Medulla oblongata (tissue), 1 donor: ENCODE data around the gene CA7.
"Not testable (repeated sequence)": the region's sequence is repeated elsewhere in the genome, so short reads cannot be mapped to it uniquely, and the experiment has no call there.

Experiments used
- DNase-seq: peaks from one replicate; pipeline ENCODE4 v3.0.0-alpha.2; 2015; ENCODE audit errors: extremely low spot score

CA7 gene

DNA sequence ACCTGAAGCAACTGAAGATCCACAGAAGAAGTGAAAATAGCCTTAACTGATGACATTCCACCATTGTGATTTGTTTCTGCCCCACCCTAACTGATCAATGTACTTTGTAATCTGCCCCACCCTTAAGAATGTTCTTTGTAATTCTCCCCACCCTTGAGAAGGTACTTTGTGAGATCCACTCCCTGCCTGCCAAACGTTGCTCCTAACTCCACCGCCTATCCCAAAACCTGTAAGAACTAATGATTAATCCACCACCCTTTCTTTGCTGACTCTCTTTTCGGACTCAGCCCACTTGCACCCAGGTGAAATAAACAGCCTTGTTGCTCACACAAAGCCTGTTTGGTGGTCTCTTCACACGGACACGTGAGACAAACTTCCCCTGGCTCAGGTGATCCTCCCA is 52.5 kb downstream of the CA7 start:
- DNase-seq, result not testable (repeated sequence)

DNA sequence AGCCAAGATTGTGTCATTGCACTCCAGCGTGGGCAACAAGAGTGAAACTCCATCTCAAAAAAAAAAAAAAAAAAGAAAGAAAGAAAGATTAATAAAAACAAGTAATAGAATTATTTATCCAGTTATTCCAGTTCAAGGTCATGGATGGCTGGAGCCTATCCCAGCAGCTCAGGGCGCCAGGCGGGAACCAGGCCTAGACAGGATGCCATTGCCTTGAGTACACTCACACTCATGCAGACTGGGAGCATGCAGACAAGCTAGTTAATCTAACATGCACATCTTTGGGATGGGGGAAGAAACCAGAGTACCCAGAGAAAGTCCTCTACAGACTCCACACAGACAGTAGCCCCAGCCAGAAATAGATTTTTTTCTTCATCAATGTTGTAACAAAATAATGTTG is 54.0 kb downstream of the CA7 start:
- no peak for DNase-seq

DNA sequence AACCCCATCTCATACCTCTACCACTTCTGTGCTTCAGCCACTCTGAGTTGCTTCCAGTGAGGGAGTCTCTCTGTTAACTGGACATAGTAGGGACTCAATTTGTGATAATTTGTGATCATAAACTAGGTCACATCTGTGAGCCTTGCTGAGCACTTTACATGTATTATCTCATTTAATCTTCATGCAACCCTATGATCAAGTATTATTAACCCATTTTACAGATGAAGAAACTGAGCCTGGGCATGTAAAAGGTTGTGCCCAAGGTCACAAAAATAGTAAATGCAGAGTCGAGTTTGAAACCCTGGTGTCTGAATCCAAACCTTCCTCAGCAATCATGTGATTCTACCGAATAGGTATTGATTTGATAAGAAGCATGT is 54.7 kb downstream of the CA7 start:
- DNase-seq, result no peak

GRCh38 chr16:66899310-66899944 is 55.2 kb downstream of the CA7 start:
- no peak for DNase-seq

DNA sequence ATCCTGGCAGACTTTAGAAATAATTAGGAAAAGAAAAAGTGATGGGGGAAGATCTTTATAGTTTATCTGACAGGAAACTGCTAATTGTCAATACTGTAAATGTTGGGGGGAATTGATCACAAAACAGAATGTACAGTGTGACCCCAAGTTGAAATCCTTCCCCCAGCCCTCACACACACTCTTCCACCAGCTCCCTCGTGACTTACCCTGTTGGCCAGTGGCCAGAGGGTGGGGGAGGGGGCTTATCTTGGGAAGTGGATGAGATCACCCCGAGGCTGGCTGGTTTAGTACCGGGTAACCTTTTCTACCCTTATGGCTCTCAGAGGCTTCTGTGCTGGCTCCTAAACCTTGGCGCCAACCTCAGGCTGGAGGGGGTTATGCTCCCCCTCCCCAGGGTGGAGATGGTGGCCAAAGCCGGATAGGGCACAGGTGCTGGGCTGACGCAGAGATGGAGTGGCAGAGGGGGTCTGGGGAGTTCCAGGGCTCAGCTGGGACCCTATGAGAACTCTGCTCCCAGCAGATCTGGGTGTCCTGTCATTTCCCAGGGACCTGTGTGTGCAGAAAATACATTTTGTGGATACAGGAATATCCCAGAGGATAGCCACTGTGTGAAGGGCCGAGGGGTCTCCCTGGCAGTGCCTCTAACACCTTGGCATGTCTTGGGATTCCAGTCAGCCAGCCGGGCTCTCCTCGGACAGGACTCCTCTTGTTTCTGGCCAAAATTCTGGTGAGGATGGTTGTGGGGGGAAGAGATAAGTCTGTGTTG is 55.9 kb downstream of the CA7 start:
- peak; percentile 42 for DNase-seq

- peak; percentile 76 for DNase-seq
Observed at GRCh38 chr16:66900721-66901441, 56.7 kb downstream of the CA7 start.

- no peak for DNase-seq
Observed at GRCh38 chr16:66901626-66902025, 57.4 kb downstream of the CA7 start.

DNA sequence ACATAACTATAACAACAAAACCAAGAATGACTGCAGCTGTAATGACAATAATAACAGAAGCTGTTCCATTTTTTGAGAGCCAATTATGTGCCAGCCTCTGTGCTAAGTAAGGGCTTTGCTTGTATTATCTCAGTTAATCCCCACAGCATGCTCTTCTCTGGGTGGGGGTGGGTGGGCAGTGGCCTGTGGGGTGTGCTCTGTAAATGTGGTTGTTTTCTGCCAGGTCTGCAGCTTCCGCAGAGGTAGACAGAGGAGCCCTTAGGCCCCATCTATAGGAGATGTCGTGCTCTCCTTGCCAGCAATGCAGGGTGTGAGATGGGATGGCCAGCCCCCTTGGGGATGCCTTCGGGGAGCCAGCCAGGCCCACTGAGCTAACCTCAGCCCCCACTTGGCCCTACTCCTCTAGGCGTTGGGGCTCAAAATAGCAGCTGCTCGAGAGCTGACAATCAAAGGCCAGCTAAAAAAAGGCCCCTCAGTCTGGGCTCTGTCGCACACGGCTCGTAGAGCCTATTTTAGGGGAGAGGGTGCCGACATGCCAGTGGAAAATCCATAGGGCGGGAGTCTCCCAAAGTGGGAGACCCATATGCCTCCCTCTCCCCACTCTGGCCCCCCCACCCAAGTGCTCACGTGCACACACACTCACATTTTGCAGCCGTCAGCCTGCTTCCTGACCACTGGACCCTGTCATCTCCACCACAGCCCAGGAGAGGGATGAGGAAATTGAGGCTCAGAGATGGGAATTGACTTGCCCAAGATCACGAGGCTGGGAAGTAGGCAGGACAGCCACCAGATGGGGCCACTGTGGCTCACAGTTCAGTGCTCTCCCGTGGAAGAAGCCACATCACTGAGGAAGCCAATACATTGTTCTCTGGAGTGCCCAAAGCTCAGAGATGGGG is 58.7 kb downstream of the CA7 start:
- no peak for DNase-seq
